Cardiac ventricle fibroblast (primary cell): ENCODE results near the gene ECI1. TPM values are rescaled to one million over a fixed set of nuclear protein-coding genes. Genes with fewer than 3 reads are reported as not detected.

Experiments used
- total RNA-seq: library from RNA; depleted of rRNA; stranded (reverse); fragments of >200 nt; gene quantifications from 2 replicates; pipeline ENCODE4 v1.2.3, GENCODE V29; 2015

Gene ECI1, protein sequence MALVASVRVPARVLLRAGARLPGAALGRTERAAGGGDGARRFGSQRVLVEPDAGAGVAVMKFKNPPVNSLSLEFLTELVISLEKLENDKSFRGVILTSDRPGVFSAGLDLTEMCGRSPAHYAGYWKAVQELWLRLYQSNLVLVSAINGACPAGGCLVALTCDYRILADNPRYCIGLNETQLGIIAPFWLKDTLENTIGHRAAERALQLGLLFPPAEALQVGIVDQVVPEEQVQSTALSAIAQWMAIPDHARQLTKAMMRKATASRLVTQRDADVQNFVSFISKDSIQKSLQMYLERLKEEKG
- total RNA-seq, result 20.4 and 29.7 TPM in 2 replicates

DNA sequence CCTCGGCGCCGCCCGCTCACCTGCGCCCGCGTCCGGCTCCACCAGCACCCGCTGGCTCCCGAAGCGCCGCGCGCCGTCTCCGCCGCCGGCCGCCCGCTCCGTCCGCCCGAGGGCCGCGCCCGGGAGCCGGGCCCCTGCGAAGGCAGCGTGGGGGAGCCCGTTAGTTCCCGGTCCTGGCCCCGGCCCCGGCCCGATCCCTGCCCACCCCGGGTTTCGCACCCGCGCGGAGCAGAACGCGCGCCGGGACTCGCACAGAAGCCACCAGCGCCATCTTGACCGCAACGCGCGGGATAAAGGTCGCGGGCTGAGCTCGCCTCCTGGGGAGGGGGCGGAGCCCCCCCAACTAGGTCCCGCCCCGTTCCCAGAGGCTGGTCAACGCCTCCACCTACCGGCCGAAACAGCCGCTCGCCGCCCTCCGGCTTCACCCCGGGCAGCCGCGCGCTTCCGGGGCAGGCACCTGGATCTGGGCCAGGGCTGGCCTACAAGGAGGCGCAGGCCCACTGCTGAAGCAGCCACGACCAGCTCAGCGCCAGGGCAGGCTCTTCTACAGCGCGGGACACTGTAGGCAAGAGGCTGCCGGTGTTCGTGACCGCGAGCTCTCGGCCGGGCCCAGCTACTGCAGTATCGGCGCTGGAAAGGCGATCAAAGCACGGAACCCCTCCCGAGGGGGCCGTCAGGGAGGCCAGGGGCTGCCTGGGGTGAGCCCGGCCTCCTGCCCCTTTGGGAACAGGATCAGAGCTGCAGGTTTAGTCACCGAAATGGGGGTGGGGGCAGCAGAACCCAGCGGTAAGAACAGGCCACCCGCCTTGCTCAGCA, at the start of gene ECI1:
Gene ECI1, minus strand, starts transcription at position 292 of the 816 bp plus-strand sequence. Its CDS starts 21 bp downstream, at position 271.

DNA sequence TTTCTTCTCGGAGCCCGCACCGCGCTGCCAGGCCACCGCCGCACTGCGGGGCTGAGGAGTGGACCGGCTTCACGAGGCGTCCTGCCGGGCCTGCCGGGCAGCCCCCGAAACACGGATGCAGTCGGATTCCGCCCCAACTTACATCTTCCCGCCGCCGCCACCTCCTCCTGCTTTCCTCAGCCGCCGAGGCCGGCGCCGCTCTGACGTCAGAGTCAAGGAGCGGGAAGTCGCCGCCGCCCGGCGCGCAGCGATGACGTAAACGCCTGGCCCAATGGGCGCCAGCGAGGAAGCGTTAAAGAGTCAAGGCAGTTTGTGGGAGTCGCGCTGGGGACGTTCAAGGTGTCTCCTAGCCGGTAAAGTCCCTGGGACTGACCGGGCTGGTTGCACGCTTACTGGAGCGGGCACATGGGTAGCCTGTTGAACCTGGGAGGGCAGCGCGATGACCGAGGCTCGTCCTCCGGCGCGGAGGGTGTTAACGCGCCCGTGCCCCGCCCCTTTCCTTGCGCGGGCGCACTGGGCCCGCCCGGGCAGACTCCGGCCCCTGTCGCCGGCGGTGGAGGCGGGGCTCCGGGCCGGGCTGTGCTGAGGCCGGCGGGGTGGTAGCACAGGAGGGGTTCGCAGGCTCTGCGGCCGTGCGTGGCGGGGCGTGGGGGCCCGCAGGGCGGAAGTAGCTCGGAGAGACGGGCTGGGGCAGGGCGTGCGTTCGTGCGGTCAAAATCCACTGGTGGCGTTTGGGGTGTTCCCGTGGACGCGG, 16.7 kb upstream of the ECI1 start, which contains the start of gene RNPS1:
Gene RNPS1, minus strand, starts transcription at position 214 of the 754 bp plus-strand sequence. CDS start 3,483 bp downstream, outside the sequence.

DNA sequence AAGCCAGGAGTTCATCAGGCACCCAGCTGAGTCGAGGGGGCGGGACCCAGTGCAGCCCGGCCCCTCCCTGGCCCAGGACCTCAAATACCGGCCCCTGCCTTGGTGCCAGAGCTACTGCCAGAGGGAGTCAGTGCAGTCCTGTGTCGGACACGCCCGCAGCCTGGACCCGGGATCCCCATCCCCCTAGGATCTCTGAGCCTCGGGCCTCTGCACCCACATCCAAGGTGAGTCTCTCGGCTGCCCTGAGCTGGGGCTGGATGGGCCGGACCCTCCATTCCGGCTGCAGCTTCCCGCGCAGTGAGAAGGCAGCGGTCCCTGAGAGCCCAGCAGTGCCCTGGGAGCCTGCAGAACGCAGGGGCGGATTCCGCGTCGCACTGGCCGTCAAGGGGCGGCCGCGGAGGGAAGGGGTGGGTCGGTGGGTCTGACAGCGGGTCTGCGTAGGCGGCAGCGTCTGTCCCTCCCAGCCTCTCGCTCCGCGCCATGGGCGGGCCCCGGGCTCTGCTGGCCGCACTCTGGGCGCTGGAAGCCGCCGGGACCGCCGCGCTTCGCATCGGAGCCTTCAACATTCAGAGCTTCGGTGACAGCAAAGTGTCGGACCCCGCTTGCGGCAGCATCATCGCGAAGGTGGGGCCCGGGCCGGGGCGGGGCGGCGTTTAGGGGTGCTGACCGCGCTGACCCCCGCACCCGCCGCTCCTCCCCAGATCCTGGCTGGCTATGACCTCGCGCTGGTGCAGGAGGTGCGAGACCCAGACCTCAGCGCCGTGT, 14.9 kb downstream of the ECI1 start, which contains the start of gene DNASE1L2:
Gene DNASE1L2, plus strand, starts transcription at position 108 of the 765 bp plus-strand sequence. Its CDS starts 373 bp downstream, at position 481.

DNA sequence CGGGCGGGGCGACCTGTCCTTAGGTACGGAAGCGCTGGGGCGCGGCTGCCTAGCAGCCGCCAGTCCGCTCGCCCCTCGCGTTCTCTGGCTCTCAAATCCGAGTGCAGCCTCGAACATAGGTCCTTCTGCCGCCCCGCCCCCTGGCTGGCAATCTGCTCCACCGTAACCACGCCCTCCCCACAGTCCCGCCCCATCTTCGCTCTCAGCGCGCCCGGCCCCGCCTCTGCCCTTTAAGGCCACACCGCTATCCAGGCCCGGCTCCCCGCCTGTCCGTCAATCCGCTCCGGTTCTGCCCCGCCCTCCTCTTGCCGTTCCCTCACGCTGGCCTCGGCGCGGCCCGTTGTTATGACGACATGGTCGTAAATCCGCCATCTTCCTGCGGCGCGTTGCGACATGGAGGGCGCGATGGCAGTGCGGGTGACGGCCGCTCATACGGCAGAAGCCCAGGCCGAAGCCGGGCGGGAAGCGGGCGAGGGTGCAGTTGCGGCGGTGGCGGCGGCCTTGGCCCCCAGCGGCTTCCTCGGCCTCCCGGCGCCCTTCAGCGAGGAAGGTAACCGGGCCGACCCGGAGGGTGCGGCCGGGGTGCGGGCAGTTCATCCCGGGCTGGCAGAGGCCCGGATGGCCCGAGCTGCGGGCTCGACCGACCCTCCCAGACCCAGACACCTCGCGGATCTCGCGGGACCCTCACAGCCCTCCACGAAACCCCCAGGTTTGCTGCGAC, 28.0 kb downstream of the ECI1 start, which contains the start of gene E4F1:
Gene E4F1, plus strand, starts transcription at position 371 of the 721 bp plus-strand sequence. Its CDS starts 23 bp downstream, at position 394.

DNA sequence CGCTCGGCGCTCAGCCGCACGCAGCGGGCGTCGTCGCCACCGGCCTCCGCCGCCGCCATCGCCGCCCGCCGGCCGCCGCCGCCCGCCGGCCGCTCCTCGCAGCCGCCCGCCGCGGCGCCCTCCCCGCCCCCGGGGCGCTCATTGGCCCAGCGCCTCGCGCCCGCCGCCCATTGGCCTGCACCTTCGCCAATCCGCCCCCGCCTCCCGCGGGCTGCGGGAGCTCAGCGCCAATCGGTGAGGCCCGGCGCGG, 36.7 kb downstream of the ECI1 start, which contains the start of gene PGP:
Gene PGP, minus strand, starts transcription at position 122 of the 250 bp plus-strand sequence. Its CDS starts 63 bp downstream, at position 59.

DNA sequence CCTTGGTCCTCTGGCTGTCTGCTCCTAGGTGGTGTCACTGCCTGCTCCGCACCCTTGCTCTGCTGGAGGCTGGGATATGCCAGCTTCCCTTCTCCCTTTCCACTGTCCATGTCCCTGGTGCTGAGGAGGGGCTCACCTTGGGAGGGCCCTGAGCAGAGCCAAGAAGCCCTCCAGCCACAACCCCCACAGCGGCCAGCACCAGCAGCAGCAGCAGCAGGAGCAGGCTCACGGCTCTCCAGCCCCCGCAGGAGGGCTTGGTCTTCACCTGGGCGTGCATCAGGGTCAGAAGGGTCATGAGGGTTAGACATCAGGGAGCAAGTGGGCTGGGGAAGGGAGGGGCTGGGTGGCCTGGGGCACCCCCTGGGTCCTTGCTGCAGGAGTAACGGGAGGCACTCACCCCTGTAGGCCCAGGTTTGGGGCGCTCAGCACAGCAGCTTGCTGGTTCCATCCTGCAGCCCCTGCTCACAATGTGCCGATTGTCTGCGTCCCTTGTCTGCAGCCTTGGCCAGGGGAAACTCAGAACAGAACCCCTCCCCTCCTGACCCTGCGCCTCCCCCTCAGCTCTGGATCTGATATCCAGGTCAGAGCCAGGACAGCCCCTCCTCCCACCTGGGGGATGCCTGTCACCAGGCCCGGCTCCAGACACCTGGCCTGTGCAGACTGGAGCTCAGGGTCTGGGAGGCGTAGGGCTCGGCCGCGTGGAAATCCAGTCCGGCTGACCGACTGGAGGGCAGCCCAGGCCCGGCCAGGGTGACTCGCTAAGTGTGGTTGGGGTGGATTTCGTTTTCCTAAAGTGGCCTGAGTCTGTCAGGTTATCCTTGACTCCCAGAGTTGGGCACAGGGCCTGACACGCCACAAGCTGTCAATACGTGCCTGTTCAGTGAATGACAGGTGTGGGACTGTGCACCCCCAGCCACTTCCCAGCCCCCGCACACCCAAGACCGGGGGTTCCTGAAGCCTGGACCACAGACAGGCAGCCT, 40.7 kb downstream of the ECI1 start, which contains the start of gene BRICD5:
Gene BRICD5, minus strand, starts transcription at position 478 of the 980 bp plus-strand sequence. Its CDS starts 30 bp downstream, at position 448.

DNA sequence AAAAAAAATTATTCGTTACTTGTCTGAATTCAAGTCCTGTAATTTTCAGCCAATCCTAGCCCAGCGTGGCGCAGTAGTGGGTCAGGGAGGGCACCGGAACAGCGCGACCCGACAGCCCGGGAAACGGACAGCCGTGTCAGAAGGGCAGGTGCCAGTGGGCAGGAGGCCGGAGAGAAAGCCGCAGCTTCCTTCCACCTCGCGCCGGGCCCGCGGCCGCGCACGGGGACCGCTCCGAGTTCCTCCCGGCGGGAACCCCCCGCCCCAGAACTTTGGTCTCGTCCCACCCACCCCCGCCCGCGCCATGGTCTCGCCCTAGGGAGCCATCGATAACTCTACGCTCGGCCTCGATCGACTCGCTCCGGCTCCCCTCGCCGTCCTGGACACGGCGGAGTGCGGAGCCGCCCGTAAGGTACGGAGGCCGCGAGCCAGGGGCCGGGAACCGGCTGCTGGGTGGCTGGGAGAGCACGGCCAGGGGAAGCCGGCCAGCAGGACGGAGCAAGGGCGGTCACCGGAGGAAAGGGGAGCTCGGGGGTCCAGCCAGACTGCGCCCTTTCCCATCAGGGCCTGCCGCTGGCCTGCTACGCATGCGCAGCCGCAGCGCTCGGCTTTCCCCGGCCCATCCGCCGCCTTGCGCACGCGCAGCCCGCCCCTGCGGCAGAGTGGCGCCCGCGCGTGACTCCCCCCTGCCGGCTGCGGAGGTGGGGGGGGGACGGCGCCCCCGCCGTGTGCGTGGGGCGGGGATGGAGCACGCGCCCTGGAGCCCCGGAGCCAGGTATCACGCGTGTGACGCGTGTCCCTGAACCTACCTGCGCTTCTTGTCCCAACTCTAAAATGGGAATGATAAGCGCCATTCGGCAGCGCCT, 46.1 kb downstream of the ECI1 start, which contains the start of gene MLST8:
Gene MLST8, plus strand, starts transcription at position 351 of the 863 bp plus-strand sequence. CDS start 632 bp downstream, outside the sequence.

DNA sequence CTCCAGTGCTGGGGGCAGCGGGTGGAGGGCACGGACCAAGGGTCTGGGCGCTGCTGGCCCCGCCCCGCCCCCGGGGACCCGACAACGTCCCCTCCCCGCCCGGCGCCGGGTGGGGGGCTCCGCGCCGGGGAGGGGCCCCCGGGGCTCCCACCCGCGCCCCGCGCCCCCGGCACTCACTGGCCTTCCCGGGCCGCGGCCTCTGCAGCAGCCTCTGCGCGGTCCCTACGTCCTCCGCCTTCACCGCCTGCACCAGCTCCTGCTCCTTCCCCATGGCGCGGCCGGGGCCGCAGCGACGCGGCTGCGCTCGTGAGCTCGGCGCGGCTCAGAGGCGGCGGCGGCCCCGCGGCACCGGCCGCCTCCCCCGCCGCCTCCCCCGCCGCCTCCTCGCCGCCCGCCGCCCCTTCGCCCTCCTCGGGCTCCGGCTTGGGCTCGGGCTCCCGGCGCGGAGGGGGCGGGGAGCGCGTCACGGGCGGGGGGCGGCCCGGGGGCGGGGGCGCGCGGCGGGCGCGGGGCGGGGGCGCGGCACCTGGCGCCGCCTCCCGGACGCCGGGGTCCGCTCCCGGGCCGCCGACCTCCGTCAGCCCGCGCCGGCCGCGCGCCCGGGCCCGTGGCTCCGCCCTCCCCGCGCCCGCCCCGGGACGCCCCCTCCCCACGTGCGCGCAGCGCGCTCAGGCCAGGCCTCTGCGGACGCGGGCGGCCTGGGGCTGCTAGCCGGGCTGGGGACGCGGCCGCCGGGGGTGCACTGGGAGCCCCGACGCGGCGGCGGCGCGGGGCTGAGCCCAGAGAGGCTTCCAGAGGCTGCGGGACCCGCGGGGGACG, 55.0 kb downstream of the ECI1 start, which contains the start of gene CASKIN1:
Gene CASKIN1, minus strand, starts transcription at position 444 of the 819 bp plus-strand sequence. Its CDS starts 173 bp downstream, at position 271.

Other genes starting within 250 kb of the ECI1 start
- gene ZNF598, start 241.8 kb downstream of the ECI1 start, total RNA-seq, result 39.7 and 51.4 TPM in 2 replicates
- gene NPW, start 231.8 kb downstream of the ECI1 start, total RNA-seq, result 2.9 and 6.9 TPM in 2 replicates
- gene NHERF2, start 224.7 kb downstream of the ECI1 start, total RNA-seq, result 35.2 and 46.3 TPM in 2 replicates
- gene NTHL1, start 203.8 kb downstream of the ECI1 start, total RNA-seq, result 13.9 and 17.2 TPM in 2 replicates
- gene TSC2, start 203.6 kb downstream of the ECI1 start, total RNA-seq, result 51.2 and 53.6 TPM in 2 replicates
- 85.9 and 91.5 TPM in 2 replicates for gene PKD1, start 115.7 kb downstream of the ECI1 start, total RNA-seq
- gene RAB26, start 103.0 kb downstream of the ECI1 start, total RNA-seq, result not detected in 2 replicates
- 52.4 and 66.5 TPM in 2 replicates for gene TRAF7, start 95.8 kb downstream of the ECI1 start, total RNA-seq
- 0.12 and 0.15 TPM in 2 replicates for gene CASKIN1, start 55.0 kb downstream of the ECI1 start, total RNA-seq
- 39.9 and 57.6 TPM in 2 replicates for gene MLST8, start 46.1 kb downstream of the ECI1 start, total RNA-seq
- gene BRICD5, start 40.7 kb downstream of the ECI1 start, total RNA-seq, result 0.83 and 1.1 TPM in 2 replicates
- gene PGP, start 36.7 kb downstream of the ECI1 start, total RNA-seq, result 7.3 and 9.2 TPM in 2 replicates
- gene E4F1, start 28.0 kb downstream of the ECI1 start, total RNA-seq, result 15.9 and 20.5 TPM in 2 replicates
- gene DNASE1L2, start 15.1 kb downstream of the ECI1 start, total RNA-seq, result 4.5 TPM in 1 of 2 replicates, not detected in the other
- gene RNPS1, start 16.5 kb upstream of the ECI1 start, total RNA-seq, result 87.1 and 98.5 TPM in 2 replicates
- 0.68 and 1.1 TPM in 2 replicates for gene ABCA3, start 89.1 kb upstream of the ECI1 start, total RNA-seq
- 3.3 and 3.6 TPM in 2 replicates for gene CCNF, start 177.9 kb upstream of the ECI1 start, total RNA-seq
- gene TEDC2, start 208.5 kb upstream of the ECI1 start, total RNA-seq, result 1.4 and 2.1 TPM in 2 replicates
- gene NTN3, start 219.7 kb upstream of the ECI1 start, total RNA-seq, result 1.1 TPM in 1 of 2 replicates, not detected in the other
- gene TBC1D24, start 223.5 kb upstream of the ECI1 start, total RNA-seq, result 6.5 and 7.4 TPM in 2 replicates